Neural cell (in vitro differentiated cells): ENCODE data around the gene BEND4.

Experiments
- CTCF ChIP-seq: fragments of 450-650 bp; IDR thresholded peaks from 2 replicates; pipeline ENCODE4 v1.5.1; 2014; ENCODE audit warnings: antibody characterized with exemption, mild to moderate bottlenecking, moderate library complexity; ENCODE audit not compliant: poor library complexity, severe bottlenecking
- POLR2AphosphoS5 ChIP-seq: IDR thresholded peaks from 2 replicates; pipeline ENCODE4 v1.6.1; 2012
- RAD21 ChIP-seq: fragments of 450-650 bp; conservative IDR thresholded peaks from 2 replicates; pipeline ENCODE4 v1.6.1; 2014; ENCODE audit warnings: antibody characterized with exemption, mild to moderate bottlenecking, moderate library complexity
- TAF1 ChIP-seq: IDR thresholded peaks from 2 replicates; pipeline ENCODE4 v1.6.1; 2012; ENCODE audit warnings: low read depth

- TF ChIP-seq POLR2AphosphoS5 (no peak), CTCF (peak; percentile 18), TAF1 (no peak), RAD21 (no peak)
Measured at GRCh38 chr4:42151568-42152506, 618 bp downstream of the BEND4 start.
